A673 (cell line): Measurements from ENCODE around the gene CCL27. TPM values are rescaled to one million over a fixed set of nuclear protein-coding genes. Genes with fewer than 3 reads are reported as not detected.

ENCODE experiments used
- BruUV-seq: library from RNA; stranded (reverse); fragments of 400-500 nt; replicated peaks from 2 replicates; lab custom pipeline; 2021; lab: Mats Ljungman, UMichigan
- CTCF ChIA-PET: fragments of 300-600 bp; sonication (Branson Sonifier 250); formaldehyde crosslinking; loops from one replicate; lab custom pipeline; 2022; ENCODE audit warnings: antibody characterized with exemption; lab: Charles Lee
- POLR2A ChIA-PET: fragments of 300-600 bp; sonication (Branson Sonifier 250); formaldehyde crosslinking; loops from one replicate; lab custom pipeline; 2022; ENCODE audit warnings: antibody characterized with exemption; ENCODE audit not compliant: low non-redundant PET; lab: Charles Lee
- DNase-seq: peaks from one replicate; pipeline ENCODE4 v3.0.0-alpha.2; 2015; ENCODE audit warnings: low spot score
- H3K27ac ChIP-seq: fragments of 200-600 bp; sonication (generic); 2 replicates; pipeline ENCODE4 v1.5.1; 2016; ENCODE audit warnings: mixed run types, low read depth, mild to moderate bottlenecking, mixed read lengths, antibody characterized with exemption, low read length; ENCODE audit not compliant: poor library complexity, severe bottlenecking
- H3K27me3 ChIP-seq: fragments of 200-600 bp; sonication (generic); replicated peaks from 2 replicates; pipeline ENCODE4 v1.6.1; 2017; ENCODE audit warnings: mixed run types, low read depth, mild to moderate bottlenecking, mixed read lengths, antibody characterized with exemption, low read length; ENCODE audit not compliant: insufficient read depth, poor library complexity
- H3K36me3 ChIP-seq: fragments of 200-600 bp; sonication (generic); 2 replicates; pipeline ENCODE4 v1.6.1; 2016; ENCODE audit warnings: mixed run types, mild to moderate bottlenecking, mixed read lengths, antibody characterized with exemption, low read length; ENCODE audit not compliant: insufficient read depth, poor library complexity, severe bottlenecking
- H3K4me1 ChIP-seq: fragments of 200-600 bp; sonication (generic); 2 replicates; pipeline ENCODE4 v1.6.1; 2017; ENCODE audit warnings: mixed run types, mild to moderate bottlenecking, mixed read lengths, antibody characterized with exemption, low read length; ENCODE audit not compliant: insufficient read depth, poor library complexity, severe bottlenecking
- H3K4me3 ChIP-seq: fragments of 200-600 bp; sonication (generic); 2 replicates; pipeline ENCODE4 v1.5.1; 2016; ENCODE audit warnings: low read depth, mixed run types, mild to moderate bottlenecking, mixed read lengths, low read length; ENCODE audit not compliant: poor library complexity, severe bottlenecking
- H3K9me3 ChIP-seq: fragments of 200-600 bp; sonication (generic); 2 replicates; pipeline ENCODE4 v1.6.1; 2016; ENCODE audit warnings: mixed run types, low read depth, mild to moderate bottlenecking, mixed read lengths, antibody characterized with exemption, low read length; ENCODE audit not compliant: poor library complexity, severe bottlenecking
- EZH2 ChIP-seq: fragments of 200-600 bp; sonication (generic); IDR thresholded peaks from 2 replicates; pipeline ENCODE4 v1.6.1; 2017; ENCODE audit warnings: borderline replicate concordance, low read depth, mild to moderate bottlenecking, mixed read lengths, antibody characterized with exemption, low read length; ENCODE audit not compliant: poor library complexity, severe bottlenecking
- intact Hi-C: fragments of 100-400 bp; cut with micrococcal nuclease; formaldehyde crosslinking; loops from one replicate; pipeline ENCODE4 v1.10.0; 2022; ENCODE audit not compliant: unreplicated experiment
- total RNA-seq: library from RNA; stranded (reverse); gene quantifications from 2 replicates; pipeline ENCODE4 v1.2.3, GENCODE V29; 2021
- TF ChIP-seq, protein P1 (sequence below): fragments of 300-800, 200-600 bp; sonication (generic); conservative IDR thresholded peaks from 2 replicates; pipeline ENCODE4 v1.5.1; 2017; ENCODE audit warnings: low read depth, mild to moderate bottlenecking, antibody characterized with exemption, low read length, moderate library complexity, mixed read lengths

The CCL27 gene
- total RNA-seq, 1 experiment from 2014 or later: not detected

DNA sequence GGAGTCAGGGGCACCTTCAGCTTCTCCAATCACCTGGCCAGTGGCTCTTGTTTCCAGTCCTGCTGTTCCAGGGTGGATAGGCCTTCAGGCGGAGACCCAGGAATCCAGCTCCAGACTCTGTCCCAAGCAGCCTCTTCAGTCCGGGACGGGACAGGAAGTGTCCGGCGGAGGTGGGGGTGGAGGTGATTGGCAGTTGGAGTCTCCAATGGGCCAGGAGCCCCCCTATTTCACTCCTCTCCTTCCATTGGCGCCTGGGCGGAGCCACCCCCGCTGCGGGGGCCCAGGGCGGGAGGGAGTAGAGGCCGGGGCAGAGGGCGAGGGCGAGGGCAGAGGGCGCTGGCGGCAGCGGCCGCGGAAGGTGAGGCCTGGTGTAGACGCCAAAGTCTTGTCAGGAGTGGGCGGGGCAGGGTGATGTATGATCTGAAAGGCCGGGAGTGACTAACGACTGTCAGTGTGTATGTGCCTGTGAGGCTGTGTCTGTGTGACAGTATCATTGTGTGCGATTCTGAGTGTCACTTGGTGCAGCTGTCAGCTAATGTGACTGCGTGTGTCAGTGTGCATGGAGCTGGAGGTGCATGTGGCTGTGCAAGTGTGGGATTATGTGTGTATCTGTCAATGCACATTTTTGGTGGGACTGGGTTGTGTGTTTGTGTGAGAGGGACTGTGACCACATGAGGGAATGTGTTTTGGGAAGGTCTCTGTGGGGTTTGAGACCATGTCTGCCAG lies 10.4 kb downstream of the CCL27 start, which contains the start of gene IL11RA:
TSS of gene IL11RA (plus strand) at position 310 of the 726 bp plus-strand sequence. CDS start 3,033 bp downstream, outside the sequence.
- no peak within 1 kb of the TSS for H3K4me3 ChIP-seq
- H3K4me1 ChIP-seq: peaks cover 29% of the 10 kb centered on the region
- ChIA-PET POLR2A (no interaction called here), CTCF (no interaction called here)
- no TSS peak for BruUV-seq
- no peak for DNase-seq
- H3K27ac ChIP-seq: peak within 1 kb of the TSS; percentile 74
- TF ChIP-seq, protein P1, sequence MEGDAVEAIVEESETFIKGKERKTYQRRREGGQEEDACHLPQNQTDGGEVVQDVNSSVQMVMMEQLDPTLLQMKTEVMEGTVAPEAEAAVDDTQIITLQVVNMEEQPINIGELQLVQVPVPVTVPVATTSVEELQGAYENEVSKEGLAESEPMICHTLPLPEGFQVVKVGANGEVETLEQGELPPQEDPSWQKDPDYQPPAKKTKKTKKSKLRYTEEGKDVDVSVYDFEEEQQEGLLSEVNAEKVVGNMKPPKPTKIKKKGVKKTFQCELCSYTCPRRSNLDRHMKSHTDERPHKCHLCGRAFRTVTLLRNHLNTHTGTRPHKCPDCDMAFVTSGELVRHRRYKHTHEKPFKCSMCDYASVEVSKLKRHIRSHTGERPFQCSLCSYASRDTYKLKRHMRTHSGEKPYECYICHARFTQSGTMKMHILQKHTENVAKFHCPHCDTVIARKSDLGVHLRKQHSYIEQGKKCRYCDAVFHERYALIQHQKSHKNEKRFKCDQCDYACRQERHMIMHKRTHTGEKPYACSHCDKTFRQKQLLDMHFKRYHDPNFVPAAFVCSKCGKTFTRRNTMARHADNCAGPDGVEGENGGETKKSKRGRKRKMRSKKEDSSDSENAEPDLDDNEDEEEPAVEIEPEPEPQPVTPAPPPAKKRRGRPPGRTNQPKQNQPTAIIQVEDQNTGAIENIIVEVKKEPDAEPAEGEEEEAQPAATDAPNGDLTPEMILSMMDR: no peak
- no peak for TF ChIP-seq EZH2
- no peaks in the 10 kb centered on the region for H3K9me3 ChIP-seq
- intact Hi-C loops: no loop called here
- no peaks in the 10 kb centered on the region for H3K27me3 ChIP-seq
- peaks cover 17% of the 10 kb centered on the region for H3K36me3 ChIP-seq

DNA sequence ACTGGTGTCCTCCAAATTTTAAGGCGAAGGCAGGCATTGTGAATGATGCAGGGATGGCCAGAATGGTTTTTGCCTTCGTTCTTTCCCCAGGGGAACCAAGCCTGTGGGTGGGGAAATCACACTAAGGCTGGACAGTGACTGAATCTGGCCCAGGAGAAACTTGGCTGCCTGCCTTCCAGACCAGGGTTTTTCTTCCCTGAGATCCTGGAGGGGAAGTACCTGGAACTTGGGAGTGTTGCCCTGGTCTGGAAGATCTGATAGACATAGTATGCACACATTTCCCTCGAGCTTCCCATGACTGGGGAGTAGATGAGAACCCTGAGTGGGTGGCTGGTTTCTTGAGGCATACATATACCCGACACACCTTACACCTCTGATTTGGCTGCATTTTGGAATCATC lies 11.1 kb downstream of the CCL27 start:
- Histone ChIP-seq H3K4me3 (no peak overlapping the region), H3K27me3 (no peaks in the 10 kb centered on the region), H3K36me3 (peaks cover 17% of the 10 kb centered on the region), H3K9me3 (no peaks in the 10 kb centered on the region), H3K4me1 (peaks cover 30% of the 10 kb centered on the region), H3K27ac (no peak overlapping the region)
- TF ChIP-seq EZH2: no peak
- TF ChIP-seq, protein P1: no peak
- intact Hi-C loops: no loop called here
- DNase-seq: no peak
- CTCF ChIA-PET: no interaction called here
- POLR2A ChIA-PET: no interaction called here
- no TSS peak for BruUV-seq

DNA sequence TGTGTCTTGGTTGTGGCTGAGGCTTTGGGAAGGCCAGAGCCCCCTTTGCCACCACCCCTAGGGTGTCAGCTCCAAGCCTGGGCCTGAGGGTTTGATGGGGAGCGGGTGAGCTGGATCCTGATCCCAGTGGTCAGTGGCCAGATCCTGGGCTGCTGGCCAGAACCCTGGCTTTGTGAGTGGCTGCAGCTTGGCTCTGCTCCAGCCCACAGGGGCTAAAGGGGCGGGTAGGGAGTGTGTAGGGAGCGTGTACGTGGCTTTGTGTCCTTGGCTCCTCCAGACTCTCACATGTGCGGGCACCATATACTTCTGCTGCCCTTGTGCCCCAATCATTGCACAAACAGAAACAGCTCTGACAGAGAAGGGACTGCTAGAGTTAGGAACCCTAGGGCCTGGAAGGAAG lies 11.6 kb downstream of the CCL27 start:
- ChIA-PET POLR2A (no interaction called here), CTCF (interaction anchor here (0.7 kb wide), 1 partner anchor 17 kb away, joined by 3 read pairs; no protein-coding TSS in a partner anchor)
- Histone ChIP-seq H3K27me3 (no peaks in the 10 kb centered on the region), H3K9me3 (no peaks in the 10 kb centered on the region), H3K27ac (no peak overlapping the region), H3K4me3 (no peak overlapping the region), H3K36me3 (peaks cover 17% of the 10 kb centered on the region), H3K4me1 (peaks cover 33% of the 10 kb centered on the region)
- no peak for DNase-seq
- BruUV-seq: no TSS peak
- TF ChIP-seq, protein P1: no peak
- no peak for TF ChIP-seq EZH2
- intact Hi-C loops: no loop called here
